H1 (cell line): ENCODE data around the gene DOK7. TPM values are rescaled to one million over a fixed set of nuclear protein-coding genes. Genes with fewer than 3 reads are reported as not detected.

Experiments
- CTCF ChIA-PET: fragments of 300-600 bp; sonication (Branson Sonifier 250); formaldehyde crosslinking; loops from one replicate; lab custom pipeline; 2021; ENCODE audit not compliant: partially characterized antibody; lab: Charles Lee
- POLR2A ChIA-PET: fragments of 300-600 bp; sonication (Branson Sonifier 250); formaldehyde crosslinking; loops from one replicate; lab custom pipeline; 2021; ENCODE audit warnings: inconsistent platforms; ENCODE audit not compliant: partially characterized antibody; lab: Charles Lee
- DNase-seq, 2 experiments: peaks; one replicate each; pipeline versions ENCODE4 v3.0.0 to v3.0.0-alpha.2; 2010 to 2022; ENCODE audit warnings: low spot score in 2 of 2, low read depth in 1 of 2, mixed read lengths in 1 of 2
- FAIRE-seq: peaks from 2 replicates; lab custom pipeline; 2011; peaks lifted over from hg19 to GRCh38; lab: Jason Lieb, UNC
- H2AFZ ChIP-seq: 2 replicates; pipeline ENCODE4 v1.8.1; 2012; ENCODE audit warnings: low read length, inconsistent platforms
- H2AK5ac ChIP-seq: 2 replicates; pipeline ENCODE4 v1.6.1; 2013; ENCODE audit warnings: low read depth, low read length
- H2BK120ac ChIP-seq: replicated peaks from 2 replicates; pipeline ENCODE3; 2013; ENCODE audit warnings: low read depth, low read length, inconsistent platforms
- H2BK12ac ChIP-seq: 2 replicates; pipeline ENCODE4 v1.6.1; 2013; ENCODE audit warnings: low read depth, low read length
- H2BK15ac ChIP-seq: 2 replicates; pipeline ENCODE4 v1.6.1; 2013; ENCODE audit warnings: low read length
- H2BK20ac ChIP-seq: 2 replicates; pipeline ENCODE4 v1.6.1; 2013; ENCODE audit warnings: low read length
- H2BK5ac ChIP-seq: 2 replicates; pipeline ENCODE4 v1.6.1; 2013; ENCODE audit warnings: low read depth, low read length
- H3K14ac ChIP-seq: 2 replicates; pipeline ENCODE4 v1.6.1; 2013; ENCODE audit warnings: inconsistent platforms; ENCODE audit not compliant: insufficient read length
- H3K18ac ChIP-seq: 2 replicates; pipeline ENCODE4 v1.6.1; 2013; ENCODE audit warnings: low read length; ENCODE audit errors: extremely low read depth
- H3K23ac ChIP-seq: 2 replicates; pipeline ENCODE4 v1.6.1; 2013; ENCODE audit warnings: inconsistent platforms; ENCODE audit not compliant: insufficient read length
- H3K23me2 ChIP-seq: 2 replicates; pipeline ENCODE4 v1.6.1; 2013; ENCODE audit warnings: low read depth, low read length
- H3K27ac ChIP-seq: 2 replicates; pipeline ENCODE4 v1.6.1; 2011; ENCODE audit warnings: low read depth, low read length, inconsistent platforms
- H3K27me3 ChIP-seq, 4 experiments: replicated peaks in 1 of 4; 1 replicate in 1 of 4; 2 replicates in 3 of 4; pipeline versions ENCODE4 v1.6.1 to v1.8.1; 2011 to 2013; ENCODE audit warnings: low read length in 3 of 4, mild to moderate bottlenecking in 3 of 4, inconsistent platforms in 2 of 4, mixed read lengths in 2 of 4, moderate library complexity in 1 of 4; ENCODE audit not compliant: control insufficient read depth in 3 of 4, insufficient read depth in 3 of 4; ENCODE audit errors: extremely low read depth in 1 of 4
- H3K36me3 ChIP-seq, 4 experiments: 2 replicates each; pipeline versions ENCODE4 v1.6.1 to v1.8.1; 2011 to 2013; ENCODE audit warnings: mild to moderate bottlenecking in 4 of 4, low read length in 3 of 4, moderate library complexity in 2 of 4, control low read depth in 1 of 4, inconsistent platforms in 1 of 4; ENCODE audit not compliant: insufficient read depth in 4 of 4, control insufficient read depth in 2 of 4
- H3K4ac ChIP-seq: replicated peaks from 2 replicates; pipeline ENCODE3; 2013; ENCODE audit warnings: low read length, low read depth, mixed read lengths, inconsistent platforms; ENCODE audit not compliant: insufficient read length
- H3K4me1 ChIP-seq, 4 experiments: replicated peaks in 1 of 4; 1 replicate in 1 of 4; 2 replicates in 3 of 4; pipeline versions ENCODE4 v1.6.1 to v1.8.1; 2011 to 2013; ENCODE audit warnings: low read length in 3 of 4, inconsistent platforms in 2 of 4, mixed read lengths in 1 of 4; ENCODE audit not compliant: insufficient read depth in 4 of 4, control insufficient read depth in 3 of 4
- H3K4me2 ChIP-seq, 2 experiments: 2 replicates each; pipeline versions ENCODE4 v1.6.1 to v1.8.1; 2011 to 2013; ENCODE audit warnings: low read depth in 2 of 2, low read length in 2 of 2, control low read depth in 1 of 2, inconsistent platforms in 1 of 2, mild to moderate bottlenecking in 1 of 2; ENCODE audit not compliant: insufficient read depth in 1 of 2
- H3K4me3 ChIP-seq, 4 experiments: fragments of 200-600, 300-600 bp in 1 of 4; sonication (generic), shearing (Covaris generic), sonication (Bioruptor Twin) in 1 of 4; 2 replicates each; pipeline versions ENCODE4 v1.5.1 to v1.8.1; 2011 to 2016; ENCODE audit warnings: low read length in 4 of 4, low read depth in 3 of 4, control low read depth in 2 of 4, inconsistent platforms in 2 of 4, mild to moderate bottlenecking in 2 of 4, mixed read lengths in 1 of 4, moderate library complexity in 1 of 4; ENCODE audit not compliant: insufficient read depth in 2 of 4; ENCODE audit errors: extremely low read depth in 1 of 4
- H3K56ac ChIP-seq: replicated peaks from 2 replicates; pipeline ENCODE3; 2013; ENCODE audit warnings: low read depth, mild to moderate bottlenecking, mixed read lengths, low read length, inconsistent platforms; ENCODE audit not compliant: insufficient read length
- H3K79me1 ChIP-seq: 2 replicates; pipeline ENCODE4 v1.6.1; 2013; ENCODE audit warnings: low read depth, low read length, control low read depth
- H3K79me2 ChIP-seq, 2 experiments: 2 replicates each; pipeline versions ENCODE4 v1.6.1 to v1.8.1; 2012 to 2013; ENCODE audit warnings: low read length in 2 of 2, mild to moderate bottlenecking in 2 of 2, inconsistent platforms in 1 of 2; ENCODE audit not compliant: insufficient read depth in 2 of 2, control insufficient read depth in 1 of 2
- H3K9ac ChIP-seq, 4 experiments: replicated peaks in 1 of 4; 1 replicate in 1 of 4; 2 replicates in 3 of 4; pipeline versions ENCODE4 v1.6.1 to v1.8.1; 2011 to 2013; ENCODE audit warnings: low read depth in 3 of 4, low read length in 3 of 4, control low read depth in 2 of 4, mild to moderate bottlenecking in 2 of 4, moderate library complexity in 2 of 4, inconsistent platforms in 1 of 4; ENCODE audit errors: extremely low read depth in 1 of 4
- H3K9me3 ChIP-seq, 2 experiments: 2 replicates each; pipeline versions ENCODE4 v1.6.1 to v1.8.1; 2012 to 2013; ENCODE audit warnings: mild to moderate bottlenecking in 2 of 2, moderate library complexity in 2 of 2, control low read depth in 1 of 2, inconsistent platforms in 1 of 2, low read depth in 1 of 2, low read length in 1 of 2, mixed read lengths in 1 of 2; ENCODE audit not compliant: insufficient read depth in 2 of 2
- H4K20me1 ChIP-seq, 2 experiments: replicated peaks in 1 of 2; 2 replicates each; pipeline versions ENCODE3 to v1.8.1; 2011 to 2013; ENCODE audit warnings: inconsistent platforms in 2 of 2, low read length in 2 of 2, mild to moderate bottlenecking in 1 of 2; ENCODE audit not compliant: insufficient read depth in 2 of 2, control insufficient read depth in 1 of 2
- H4K5ac ChIP-seq: 2 replicates; pipeline ENCODE4 v1.6.1; 2013; ENCODE audit warnings: low read length, low read depth, mixed read lengths, inconsistent platforms; ENCODE audit not compliant: insufficient read length
- H4K8ac ChIP-seq: 2 replicates; pipeline ENCODE4 v1.8.0; 2013; ENCODE audit warnings: mild to moderate bottlenecking, moderate library complexity, low read length, inconsistent platforms; ENCODE audit not compliant: insufficient read depth; ENCODE audit errors: extremely low read depth
- H4K91ac ChIP-seq: replicated peaks from 2 replicates; pipeline ENCODE3; 2013; ENCODE audit warnings: low read length, mixed read lengths, inconsistent platforms; ENCODE audit not compliant: insufficient read length
- CEBPB ChIP-seq: IDR thresholded peaks from 2 replicates; pipeline ENCODE4 v1.6.1; 2012; ENCODE audit warnings: low read depth, low read length
- CTBP2 ChIP-seq: IDR thresholded peaks from 2 replicates; pipeline ENCODE4 v1.7.0; 2011; ENCODE audit warnings: borderline replicate concordance, mild to moderate bottlenecking, moderate library complexity, mixed read lengths, low read length; ENCODE audit not compliant: insufficient read depth, insufficient read length
- CTCF ChIP-seq, 3 experiments: IDR thresholded peaks; 1 replicate in 2 of 3; 2 replicates in 1 of 3; pipeline versions ENCODE4 v1.5.1 to v1.6.1; 2011; ENCODE audit warnings: low read length in 3 of 3, mild to moderate bottlenecking in 3 of 3, inconsistent platforms in 2 of 3, low read depth in 1 of 3, moderate library complexity in 1 of 3; ENCODE audit not compliant: insufficient read depth in 1 of 3; ENCODE audit errors: control extremely low read depth in 1 of 3
- HDAC6 ChIP-seq: IDR thresholded peaks from one replicate; pipeline ENCODE4 v1.7.1; 2012; ENCODE audit warnings: low read depth, mild to moderate bottlenecking, inconsistent platforms, low read length, moderate library complexity
- KDM1A ChIP-seq: fragments of 200-600, 300-600 bp; sonication (generic); IDR thresholded peaks from 2 replicates; pipeline ENCODE4 v1.7.1; 2016; ENCODE audit warnings: mild to moderate bottlenecking, low read length, borderline replicate concordance
- PHF8 ChIP-seq: fragments of 200-600 bp; sonication (generic); conservative IDR thresholded peaks from 2 replicates; pipeline ENCODE4 v1.7.1; 2012; ENCODE audit warnings: low read depth, mild to moderate bottlenecking, inconsistent platforms, low read length, moderate library complexity
- RFX5 ChIP-seq: IDR thresholded peaks from 2 replicates; pipeline ENCODE4 v1.6.1; 2011; ENCODE audit warnings: low read depth, low read length, improper control_type of control experiment, borderline replicate concordance
- RNF2 ChIP-seq: fragments of 200-900, 300-1000 bp; sonication (generic); IDR thresholded peaks from 2 replicates; pipeline ENCODE4 v1.7.1; 2016; ENCODE audit warnings: borderline replicate concordance, low read depth, mild to moderate bottlenecking, antibody characterized with exemption, low read length; ENCODE audit not compliant: poor library complexity, severe bottlenecking; ENCODE audit errors: missing control alignments
- WGBS, 2 experiments: shearing (Covaris generic) in 1 of 2; methylation state at CpG; one replicate each; pipeline versions ENCODE4 v1.1.6 to v1.1.7; 2013 to 2015; ENCODE audit warnings: low lambda C conversion rate in 2 of 2, mixed read lengths in 2 of 2, inconsistent platforms in 1 of 2, low coverage in 1 of 2, missing lambda C conversion rate in 1 of 2; ENCODE audit not compliant: insufficient replicate concordance in 2 of 2, insufficient coverage in 1 of 2, insufficient read length in 1 of 2; ENCODE audit errors: extremely low coverage in 1 of 2, missing lambda C conversion rate in 1 of 2; 5-methylcytosine and 5-hydroxymethylcytosine counted together
- polyA plus RNA-seq, 7 experiments: library from polyadenylated mRNA; depleted of rRNA in 3 of 7; stranded (reverse) in 5 of 7; unstranded in 2 of 7; fragments of >200 nt in 5 of 7; fragments of 200-250 nt in 2 of 7; gene quantifications; 1 replicate in 5 of 7; 2 replicates in 1 of 7; 4 replicates in 1 of 7; pipeline versions ENCODE4 v1.2.1 to v1.2.3, GENCODE V29; 2011 to 2013; ENCODE audit warnings: missing spikeins in 2 of 7, mixed read lengths in 2 of 7
- total RNA-seq: library from RNA; stranded (reverse); fragmentation: NEBNext Ultra II Directional; extraction: Animal tissue kit (Norgen Biotek cat#: 25700); gene quantifications from 2 replicates; pipeline ENCODE4 v1.2.1, GENCODE V29; 2021

DOK7 gene
- total and polyA plus RNA-seq, 2 of the 8 experiments (the other 6 are each of a cell fraction or from before 2014, with no cell fraction given), result 0.32 TPM; not detected in 1

GRCh38 chr4:3525532-3526430 lies 62.7 kb downstream of the DOK7 start:
- H3K27ac ChIP-seq, result no peak overlapping the region
- H3K4me1 ChIP-seq, result peaks cover 0 to 8% (median 2%) of the 10 kb centered on the region in 4 experiments; a peak in 1 of 7 replicates
- no peaks in the 10 kb centered on the region for H3K9me3 ChIP-seq
- no peak overlapping the region for H3K9ac ChIP-seq
- FAIRE-seq (no peak), DNase-seq (no peak)
- no peak overlapping the region for H3K23ac ChIP-seq
- no peak overlapping the region for H2AK5ac ChIP-seq
- H3K14ac ChIP-seq, result no peak overlapping the region
- no peak overlapping the region for H4K91ac ChIP-seq
- H4K5ac ChIP-seq, result no peak overlapping the region
- peaks cover 7 to 27% (median 18%) of the 10 kb centered on the region in 4 experiments; a peak in 6 of 8 replicates for H3K36me3 ChIP-seq
- no peaks in the 10 kb centered on the region for H3K23me2 ChIP-seq
- no peak overlapping the region for H3K4me3 ChIP-seq
- no peak overlapping the region for H3K4me2 ChIP-seq
- no peak overlapping the region for H3K4ac ChIP-seq
- no peak overlapping the region for H2BK20ac ChIP-seq
- no peak overlapping the region; the same call in 1 of the 2 replicates for H4K8ac ChIP-seq
- H3K27me3 ChIP-seq, result peaks cover 0 to 2% (median under 1%) of the 10 kb centered on the region in 4 experiments; a peak in 3 of 7 replicates
- peaks cover 31 to 63% of the 10 kb centered on the region in 2 experiments for H4K20me1 ChIP-seq
- no peak overlapping the region for H2BK15ac ChIP-seq
- H2BK120ac ChIP-seq, result no peak overlapping the region
- peaks cover 0 to 26% of the 10 kb centered on the region in 2 experiments; a peak in 1 of 4 replicates for H3K79me2 ChIP-seq
- CTCF ChIA-PET, result interaction anchor here (1.3 to 5.3 kb wide), 5 partner anchors 12 to 257 kb away, joined by 3 to 43 read pairs (median 5); no protein-coding TSS in a partner anchor
- H3K79me1 ChIP-seq, result peaks cover 23% of the 10 kb centered on the region
- no peak overlapping the region for H2AFZ ChIP-seq
- H3K56ac ChIP-seq, result no peak overlapping the region
- WGBS, 2 experiments, result 87% methylated on average over 30 of the region's 33 CpGs; no CpG with 5 or more reads in 1 of the 2 experiments
- H3K18ac ChIP-seq, result no peak overlapping the region
- H2BK5ac ChIP-seq, result no peak overlapping the region
- no peak overlapping the region for H2BK12ac ChIP-seq
- no peak for TF ChIP-seq PHF8
- TF ChIP-seq HDAC6, result no peak
- TF ChIP-seq CEBPB, result no peak
- no peak for TF ChIP-seq KDM1A
- TF ChIP-seq RFX5, result no peak
- no peak for TF ChIP-seq CTCF (IDR thresholded peaks at IDR 0.05; ENCODE audit: control extremely low read depth in 1 of 3, insufficient read depth in 1 of 3, low read depth in 1 of 3, low read length in 3 of 3)
- no peak for TF ChIP-seq CTBP2
- no peak for TF ChIP-seq RNF2
- TF ChIP-seq, all 59 proteins: peak for 0
- POLR2A ChIA-PET, result no interaction called here
